Measurements from ENCODE around the gene GARNL3. TPM values are rescaled to one million over a fixed set of nuclear protein-coding genes. Genes with fewer than 3 reads are reported as not detected.

Gene GARNL3
- total and polyA plus RNA-seq, 2 experiments from 2014 or later, result 8.7 to 21.9 TPM

DNA sequence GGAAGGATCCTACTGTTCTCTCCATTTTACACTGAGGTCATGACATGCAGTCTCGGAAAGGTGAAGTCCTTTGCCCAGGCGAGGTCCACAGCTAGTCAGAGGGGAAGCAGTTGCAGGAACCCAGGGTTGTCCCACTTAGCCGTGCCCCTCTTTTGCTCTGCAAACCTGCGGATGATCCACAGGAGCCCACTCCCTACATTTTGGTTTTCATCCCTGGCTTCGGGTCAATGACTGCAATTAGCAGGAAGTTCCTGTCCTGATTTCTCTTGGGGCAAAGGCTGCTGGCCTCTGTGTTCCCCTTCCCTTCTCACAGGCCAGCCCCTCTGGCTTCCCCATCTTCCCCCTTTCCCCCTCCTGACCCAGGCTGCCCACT, 133.7 kb downstream of the GARNL3 start (continued):
- TF ChIP-seq, protein P1, sequence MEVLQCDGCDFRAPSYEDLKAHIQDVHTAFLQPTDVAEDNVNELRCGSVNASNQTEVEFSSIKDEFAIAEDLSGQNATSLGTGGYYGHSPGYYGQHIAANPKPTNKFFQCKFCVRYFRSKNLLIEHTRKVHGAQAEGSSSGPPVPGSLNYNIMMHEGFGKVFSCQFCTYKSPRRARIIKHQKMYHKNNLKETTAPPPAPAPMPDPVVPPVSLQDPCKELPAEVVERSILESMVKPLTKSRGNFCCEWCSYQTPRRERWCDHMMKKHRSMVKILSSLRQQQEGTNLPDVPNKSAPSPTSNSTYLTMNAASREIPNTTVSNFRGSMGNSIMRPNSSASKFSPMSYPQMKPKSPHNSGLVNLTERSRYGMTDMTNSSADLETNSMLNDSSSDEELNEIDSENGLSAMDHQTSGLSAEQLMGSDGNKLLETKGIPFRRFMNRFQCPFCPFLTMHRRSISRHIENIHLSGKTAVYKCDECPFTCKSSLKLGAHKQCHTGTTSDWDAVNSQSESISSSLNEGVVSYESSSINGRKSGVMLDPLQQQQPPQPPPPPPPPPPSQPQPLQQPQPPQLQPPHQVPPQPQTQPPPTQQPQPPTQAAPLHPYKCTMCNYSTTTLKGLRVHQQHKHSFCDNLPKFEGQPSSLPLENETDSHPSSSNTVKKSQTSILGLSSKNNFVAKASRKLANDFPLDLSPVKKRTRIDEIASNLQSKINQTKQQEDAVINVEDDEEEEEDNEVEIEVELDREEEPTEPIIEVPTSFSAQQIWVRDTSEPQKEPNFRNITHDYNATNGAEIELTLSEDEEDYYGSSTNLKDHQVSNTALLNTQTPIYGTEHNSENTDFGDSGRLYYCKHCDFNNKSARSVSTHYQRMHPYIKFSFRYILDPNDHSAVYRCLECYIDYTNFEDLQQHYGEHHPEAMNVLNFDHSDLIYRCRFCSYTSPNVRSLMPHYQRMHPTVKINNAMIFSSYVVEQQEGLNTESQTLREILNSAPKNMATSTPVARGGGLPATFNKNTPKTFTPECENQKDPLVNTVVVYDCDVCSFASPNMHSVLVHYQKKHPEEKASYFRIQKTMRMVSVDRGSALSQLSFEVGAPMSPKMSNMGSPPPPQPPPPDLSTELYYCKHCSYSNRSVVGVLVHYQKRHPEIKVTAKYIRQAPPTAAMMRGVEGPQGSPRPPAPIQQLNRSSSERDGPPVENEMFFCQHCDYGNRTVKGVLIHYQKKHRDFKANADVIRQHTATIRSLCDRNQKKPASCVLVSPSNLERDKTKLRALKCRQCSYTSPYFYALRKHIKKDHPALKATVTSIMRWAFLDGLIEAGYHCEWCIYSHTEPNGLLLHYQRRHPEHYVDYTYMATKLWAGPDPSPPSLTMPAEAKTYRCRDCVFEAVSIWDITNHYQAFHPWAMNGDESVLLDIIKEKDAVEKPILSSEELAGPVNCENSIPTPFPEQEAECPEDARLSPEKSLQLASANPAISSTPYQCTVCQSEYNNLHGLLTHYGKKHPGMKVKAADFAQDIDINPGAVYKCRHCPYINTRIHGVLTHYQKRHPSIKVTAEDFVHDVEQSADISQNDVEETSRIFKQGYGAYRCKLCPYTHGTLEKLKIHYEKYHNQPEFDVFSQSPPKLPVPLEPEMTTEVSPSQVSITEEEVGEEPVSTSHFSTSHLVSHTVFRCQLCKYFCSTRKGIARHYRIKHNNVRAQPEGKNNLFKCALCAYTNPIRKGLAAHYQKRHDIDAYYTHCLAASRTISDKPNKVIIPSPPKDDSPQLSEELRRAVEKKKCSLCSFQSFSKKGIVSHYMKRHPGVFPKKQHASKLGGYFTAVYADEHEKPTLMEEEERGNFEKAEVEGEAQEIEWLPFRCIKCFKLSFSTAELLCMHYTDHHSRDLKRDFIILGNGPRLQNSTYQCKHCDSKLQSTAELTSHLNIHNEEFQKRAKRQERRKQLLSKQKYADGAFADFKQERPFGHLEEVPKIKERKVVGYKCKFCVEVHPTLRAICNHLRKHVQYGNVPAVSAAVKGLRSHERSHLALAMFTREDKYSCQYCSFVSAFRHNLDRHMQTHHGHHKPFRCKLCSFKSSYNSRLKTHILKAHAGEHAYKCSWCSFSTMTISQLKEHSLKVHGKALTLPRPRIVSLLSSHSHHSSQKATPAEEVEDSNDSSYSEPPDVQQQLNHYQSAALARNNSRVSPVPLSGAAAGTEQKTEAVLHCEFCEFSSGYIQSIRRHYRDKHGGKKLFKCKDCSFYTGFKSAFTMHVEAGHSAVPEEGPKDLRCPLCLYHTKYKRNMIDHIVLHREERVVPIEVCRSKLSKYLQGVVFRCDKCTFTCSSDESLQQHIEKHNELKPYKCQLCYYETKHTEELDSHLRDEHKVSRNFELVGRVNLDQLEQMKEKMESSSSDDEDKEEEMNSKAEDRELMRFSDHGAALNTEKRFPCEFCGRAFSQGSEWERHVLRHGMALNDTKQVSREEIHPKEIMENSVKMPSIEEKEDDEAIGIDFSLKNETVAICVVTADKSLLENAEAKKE (CRISPR knock-in tag; IDR thresholded peaks at IDR 0.05), result no peak
- TF ChIP-seq ZNF114 (CRISPR knock-in tag; IDR thresholded peaks at IDR 0.05) (no peak), ZNF331 (CRISPR knock-in tag; IDR thresholded peaks at IDR 0.05; ENCODE audit: low read depth) (no peak), STAT1 (IDR thresholded peaks at IDR 0.05; ENCODE audit: unreplicated experiment) (no peak)

- Mint-ChIP-seq H3K27me3 (ENCODE audit: insufficient read depth, low read depth, poor library complexity) (peaks cover 8% of the 10 kb centered on the region), H3K9me3 (no peaks in the 10 kb centered on the region), H3K4me1 (peaks cover 14% of the 10 kb centered on the region), H3K27ac (no peak overlapping the region), H3K36me3 (ENCODE audit: low read depth) (peaks cover 8% of the 10 kb centered on the region; the same call in 2 of the 3 replicates), H3K4me3 (peak overlapping the region; percentile 85)
- Histone ChIP-seq H3F3A (replicated peaks; ENCODE audit: low read depth) (no peaks in the 10 kb centered on the region; the same call in 1 of the 2 replicates), H3K27me3 (ENCODE audit: insufficient read depth) (0 out of 2 replicates have a peak, but pooled peaks cover 13% of the 10 kb centered on the region), H3K27ac (ENCODE audit: low read depth) (no peak overlapping the region), H3K9me2 (ENCODE audit: insufficient read depth) (no peaks in the 10 kb centered on the region), H4K20me1 (replicated peaks; ENCODE audit: insufficient read depth) (peaks cover 5% of the 10 kb centered on the region; the same call in 1 of the 2 replicates), H3K79me2 (replicated peaks; ENCODE audit: insufficient read depth) (peaks cover 17% of the 10 kb centered on the region), H3K36me3 (ENCODE audit: insufficient read depth) (no peaks in the 10 kb centered on the region; the same call in 1 of the 2 replicates), H3K4me2 (peak overlapping the region; percentile 89), H2AFZ (no peak overlapping the region), H3K4me1 (ENCODE audit: insufficient read depth) (peaks cover 9% of the 10 kb centered on the region), H3K4me3 (peak overlapping the region; percentile 79)
- ATAC-seq (no peak), DNase-seq (ENCODE audit: low spot score) (no peak)
- TF ChIP-seq EZH2 (IDR thresholded peaks at IDR 0.05; ENCODE audit: low read depth, unreplicated experiment) (no peak), NANOG (IDR thresholded peaks at IDR 0.05; ENCODE audit: borderline replicate concordance) (no peak), EZH2phosphoT487 (IDR thresholded peaks at IDR 0.05; ENCODE audit: unreplicated experiment) (no peak), JUNB (IDR thresholded peaks at IDR 0.05; ENCODE audit: unreplicated experiment) (no peak), STAT1 (IDR thresholded peaks at IDR 0.05; ENCODE audit: unreplicated experiment) (no peak), ZNF114 (CRISPR knock-in tag; IDR thresholded peaks at IDR 0.05) (no peak), CTCF (conservative IDR thresholded peaks at IDR 0.05; ENCODE audit: low read depth in 2 of 2) (no peak), ZNF331 (CRISPR knock-in tag; IDR thresholded peaks at IDR 0.05; ENCODE audit: low read depth) (no peak), POLR2AphosphoS5 (IDR thresholded peaks at IDR 0.05; ENCODE audit: low read depth) (no peak)
- TF ChIP-seq, protein P2, sequence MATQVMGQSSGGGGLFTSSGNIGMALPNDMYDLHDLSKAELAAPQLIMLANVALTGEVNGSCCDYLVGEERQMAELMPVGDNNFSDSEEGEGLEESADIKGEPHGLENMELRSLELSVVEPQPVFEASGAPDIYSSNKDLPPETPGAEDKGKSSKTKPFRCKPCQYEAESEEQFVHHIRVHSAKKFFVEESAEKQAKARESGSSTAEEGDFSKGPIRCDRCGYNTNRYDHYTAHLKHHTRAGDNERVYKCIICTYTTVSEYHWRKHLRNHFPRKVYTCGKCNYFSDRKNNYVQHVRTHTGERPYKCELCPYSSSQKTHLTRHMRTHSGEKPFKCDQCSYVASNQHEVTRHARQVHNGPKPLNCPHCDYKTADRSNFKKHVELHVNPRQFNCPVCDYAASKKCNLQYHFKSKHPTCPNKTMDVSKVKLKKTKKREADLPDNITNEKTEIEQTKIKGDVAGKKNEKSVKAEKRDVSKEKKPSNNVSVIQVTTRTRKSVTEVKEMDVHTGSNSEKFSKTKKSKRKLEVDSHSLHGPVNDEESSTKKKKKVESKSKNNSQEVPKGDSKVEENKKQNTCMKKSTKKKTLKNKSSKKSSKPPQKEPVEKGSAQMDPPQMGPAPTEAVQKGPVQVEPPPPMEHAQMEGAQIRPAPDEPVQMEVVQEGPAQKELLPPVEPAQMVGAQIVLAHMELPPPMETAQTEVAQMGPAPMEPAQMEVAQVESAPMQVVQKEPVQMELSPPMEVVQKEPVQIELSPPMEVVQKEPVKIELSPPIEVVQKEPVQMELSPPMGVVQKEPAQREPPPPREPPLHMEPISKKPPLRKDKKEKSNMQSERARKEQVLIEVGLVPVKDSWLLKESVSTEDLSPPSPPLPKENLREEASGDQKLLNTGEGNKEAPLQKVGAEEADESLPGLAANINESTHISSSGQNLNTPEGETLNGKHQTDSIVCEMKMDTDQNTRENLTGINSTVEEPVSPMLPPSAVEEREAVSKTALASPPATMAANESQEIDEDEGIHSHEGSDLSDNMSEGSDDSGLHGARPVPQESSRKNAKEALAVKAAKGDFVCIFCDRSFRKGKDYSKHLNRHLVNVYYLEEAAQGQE (IDR thresholded peaks at IDR 0.05; ENCODE audit: unreplicated experiment), result no peak
Measured at GRCh38 chr9:127398715-127399400, 134.3 kb downstream of the GARNL3 start.
